Right atrium auricular region (tissue), 2 donors: Measurements from ENCODE around the gene CACNA2D3. TPM values are rescaled to one million over a fixed set of nuclear protein-coding genes. Genes with fewer than 3 reads are reported as not detected.

Experiments used
- DNase-seq: peaks from one replicate; pipeline ENCODE4 v3.0.0-alpha.2; 2019; ENCODE audit warnings: low spot score
- H3K27ac ChIP-seq, 2 donors: fragments of 200-600 bp; sonication (generic); 1 replicate in 1 of 2; 2 replicates in 1 of 2; pipeline ENCODE4 v1.5.1; 2016 to 2019
- H3K27me3 ChIP-seq, 2 donors: fragments of 200-600 bp; sonication (generic); one replicate each; pipeline versions ENCODE4 v1.5.1 to v1.6.0; 2017 to 2019
- H3K36me3 ChIP-seq: fragments of 200-600 bp; sonication (generic); one replicate; pipeline ENCODE4 v1.5.1; 2016
- H3K4me1 ChIP-seq, 2 donors: fragments of 200-600 bp; sonication (generic); one replicate each; pipeline versions ENCODE4 v1.5.1 to v1.6.0; 2017 to 2019
- H3K4me3 ChIP-seq, 2 donors: fragments of 200-600 bp; sonication (generic); 1 replicate in 1 of 2; 2 replicates in 1 of 2; pipeline ENCODE4 v1.5.1; 2017 to 2019; ENCODE audit warnings: mild to moderate bottlenecking in 1 of 2, moderate library complexity in 1 of 2
- H3K9me3 ChIP-seq, 2 donors: fragments of 200-600 bp; sonication (generic); one replicate each; pipeline ENCODE4 v1.5.1; 2019
- CTCF ChIP-seq, 2 donors: fragments of 200-600 bp; sonication (generic); IDR thresholded peaks; one replicate each; pipeline ENCODE4 v1.5.1; 2019; ENCODE audit warnings: antibody characterized with exemption in 2 of 2
- total RNA-seq, 2 donors: library from RNA; depleted of rRNA; stranded (reverse); fragments of >200 nt; gene quantifications; one replicate each; pipeline ENCODE4 v1.1.0, GENCODE V29; 2016

Gene CACNA2D3
- total RNA-seq, 2 donors from 2014 or later, result 10.9 to 17.2 TPM

GRCh38 chr3:54577313-54577712, 455.0 kb downstream of the CACNA2D3 start:
- Histone ChIP-seq H3K9me3 (no peaks in the 10 kb centered on the region), H3K36me3 (no peaks in the 10 kb centered on the region)
- TF ChIP-seq CTCF (IDR thresholded peaks at IDR 0.05), result no peak

GRCh38 chr3:54578417-54578816, 456.1 kb downstream of the CACNA2D3 start:
- no peak for TF ChIP-seq CTCF (IDR thresholded peaks at IDR 0.05)
- H3K27ac ChIP-seq, result no peak overlapping the region
- H3K27me3 ChIP-seq, result no peaks in the 10 kb centered on the region
- no peaks in the 10 kb centered on the region for H3K36me3 ChIP-seq
- H3K9me3 ChIP-seq, result no peaks in the 10 kb centered on the region
- no peak overlapping the region for H3K4me3 ChIP-seq
- H3K4me1 ChIP-seq, result no peaks in the 10 kb centered on the region
- no peak for DNase-seq

More at GRCh38 chr3:54577313-54577712, 455.0 kb downstream of the CACNA2D3 start:
- Histone ChIP-seq H3K27me3 (no peaks in the 10 kb centered on the region), H3K27ac (no peak overlapping the region), H3K4me1 (no peaks in the 10 kb centered on the region), H3K4me3 (no peak overlapping the region)
- DNase-seq, result no peak

- H3K4me3 ChIP-seq, result no peak overlapping the region
- TF ChIP-seq CTCF (IDR thresholded peaks at IDR 0.05), result no peak
- no peaks in the 10 kb centered on the region for H3K36me3 ChIP-seq
- no peak overlapping the region for H3K27ac ChIP-seq
- no peaks in the 10 kb centered on the region for H3K9me3 ChIP-seq
- H3K4me1 ChIP-seq, result no peaks in the 10 kb centered on the region
- no peaks in the 10 kb centered on the region for H3K27me3 ChIP-seq
- no peak for DNase-seq
Observed at GRCh38 chr3:54580453-54580852, 458.1 kb downstream of the CACNA2D3 start.

- Histone ChIP-seq H3K9me3 (no peaks in the 10 kb centered on the region), H3K4me3 (no peak overlapping the region), H3K27ac (no peak overlapping the region), H3K27me3 (no peaks in the 10 kb centered on the region), H3K4me1 (no peaks in the 10 kb centered on the region), H3K36me3 (no peaks in the 10 kb centered on the region)
- no peak for TF ChIP-seq CTCF (IDR thresholded peaks at IDR 0.05)
- DNase-seq, result no peak
Observed at GRCh38 chr3:54582424-54582823, 460.1 kb downstream of the CACNA2D3 start.

GRCh38 chr3:54591157-54591556, 468.8 kb downstream of the CACNA2D3 start:
- Histone ChIP-seq H3K36me3 (no peaks in the 10 kb centered on the region), H3K4me3 (no peak overlapping the region), H3K27me3 (no peaks in the 10 kb centered on the region), H3K9me3 (no peaks in the 10 kb centered on the region), H3K27ac (no peak overlapping the region), H3K4me1 (no peaks in the 10 kb centered on the region)
- DNase-seq, result no peak
- TF ChIP-seq CTCF (IDR thresholded peaks at IDR 0.05), result no peak

GRCh38 chr3:54593653-54594052, 471.3 kb downstream of the CACNA2D3 start:
- no peak for TF ChIP-seq CTCF (IDR thresholded peaks at IDR 0.05)
- Histone ChIP-seq H3K9me3 (no peaks in the 10 kb centered on the region), H3K27me3 (no peaks in the 10 kb centered on the region), H3K4me3 (no peak overlapping the region), H3K4me1 (no peaks in the 10 kb centered on the region), H3K36me3 (no peaks in the 10 kb centered on the region), H3K27ac (no peak overlapping the region)
- DNase-seq, result no peak
